HEK293 (cell line): ENCODE measurements around the gene SLC1A7.

Experiments used
- CTCF ChIA-PET: fragments of 350-600 bp; formaldehyde crosslinking; extraction: SDS; loops from one replicate; lab custom pipeline; 2021; ENCODE audit warnings: antibody characterized with exemption; lab: Yijun Ruan, JAX
- POLR2A ChIA-PET: fragments of 300-600 bp; formaldehyde crosslinking; extraction: SDS; loops from one replicate; lab custom pipeline; 2020; ENCODE audit warnings: antibody characterized with exemption, inconsistent platforms; lab: Yijun Ruan, JAX
- H3K27ac ChIP-seq: fragments of 200-500 bp; sonication (Bioruptor generic); 2 replicates; pipeline ENCODE4 v1.5.1; 2014; ENCODE audit warnings: low read depth, low read length, control low read depth, inconsistent platforms; ENCODE audit errors: extremely low read depth
- H3K36me3 ChIP-seq, 2 experiments: fragments of 200-500 bp in 1 of 2; sonication (Bioruptor generic) in 1 of 2; 1 replicate in 1 of 2; 2 replicates in 1 of 2; pipeline ENCODE4 v1.5.1; 2014 to 2017; ENCODE audit warnings: inconsistent platforms in 2 of 2, low read length in 2 of 2; ENCODE audit not compliant: control insufficient read depth in 2 of 2, insufficient read depth in 1 of 2
- H3K4me1 ChIP-seq: fragments of 200-500 bp; sonication (Bioruptor generic); 2 replicates; pipeline ENCODE4 v1.5.1; 2014; ENCODE audit warnings: mild to moderate bottlenecking, low read length, inconsistent platforms; ENCODE audit not compliant: control insufficient read depth, insufficient read depth
- H3K4me3 ChIP-seq: 2 replicates; pipeline ENCODE4 v1.5.1; 2011; ENCODE audit warnings: low read depth, mild to moderate bottlenecking, control low read depth, low read length, moderate library complexity
- H3K9me3 ChIP-seq: fragments of 200-500 bp; sonication (Bioruptor generic); 2 replicates; pipeline ENCODE4 v1.5.1; 2014; ENCODE audit warnings: low read depth, low read length, inconsistent platforms; ENCODE audit not compliant: control insufficient read depth, insufficient read depth
- FEZF1 ChIP-seq: fragments of 450-650 bp; formaldehyde crosslinking; IDR thresholded peaks from 2 replicates; pipeline ENCODE4 v1.5.1; 2016; ENCODE audit warnings: missing biosample characterization, missing genetic modification characterization
- GLIS2 ChIP-seq: fragments of 450-650 bp; formaldehyde crosslinking; IDR thresholded peaks from 2 replicates; pipeline ENCODE4 v1.5.1; 2016; ENCODE audit warnings: missing biosample characterization, missing genetic modification characterization
- KLF7 ChIP-seq: fragments of 450-650 bp; formaldehyde crosslinking; IDR thresholded peaks from 2 replicates; pipeline ENCODE4 v1.5.1; 2016; ENCODE audit warnings: missing biosample characterization, missing genetic modification characterization, borderline replicate concordance
- YY2 ChIP-seq: fragments of 450-650 bp; formaldehyde crosslinking; IDR thresholded peaks from 2 replicates; pipeline ENCODE4 v1.5.1; 2016; ENCODE audit warnings: missing biosample characterization, missing genetic modification characterization
- ZBTB20 ChIP-seq: fragments of 450-650 bp; formaldehyde crosslinking; IDR thresholded peaks from 2 replicates; pipeline ENCODE4 v1.5.1; 2016; ENCODE audit warnings: missing biosample characterization, missing genetic modification characterization
- ZBTB44 ChIP-seq: fragments of 450-650 bp; IDR thresholded peaks from 2 replicates; pipeline ENCODE4 v1.5.1; 2018; ENCODE audit warnings: missing biosample characterization, mild to moderate bottlenecking, missing genetic modification characterization
- ZBTB8A ChIP-seq: fragments of 450-650 bp; formaldehyde crosslinking; IDR thresholded peaks from 2 replicates; pipeline ENCODE4 v1.5.1; 2016; ENCODE audit warnings: missing biosample characterization, missing genetic modification characterization
- ZEB2 ChIP-seq: fragments of 450-650 bp; formaldehyde crosslinking; IDR thresholded peaks from 2 replicates; pipeline ENCODE4 v1.5.1; 2016; ENCODE audit warnings: missing biosample characterization, missing genetic modification characterization
- ZFP37 ChIP-seq: fragments of 450-650 bp; formaldehyde crosslinking; IDR thresholded peaks from 2 replicates; pipeline ENCODE4 v1.5.1; 2016; ENCODE audit warnings: missing biosample characterization, missing genetic modification characterization
- ZNF133 ChIP-seq: fragments of 450-650 bp; formaldehyde crosslinking; IDR thresholded peaks from 2 replicates; pipeline ENCODE4 v1.5.1; 2016; ENCODE audit warnings: missing biosample characterization, missing genetic modification characterization
- ZNF140 ChIP-seq: fragments of 450-650 bp; formaldehyde crosslinking; IDR thresholded peaks from 2 replicates; pipeline ENCODE4 v1.5.1; 2016; ENCODE audit warnings: missing biosample characterization, missing genetic modification characterization
- ZNF16 ChIP-seq: fragments of 450-650 bp; formaldehyde crosslinking; IDR thresholded peaks from 2 replicates; pipeline ENCODE4 v1.5.1; 2016; ENCODE audit warnings: low read depth, missing biosample characterization, missing genetic modification characterization
- ZNF274 ChIP-seq, 2 experiments: fragments of 200-500 bp in 1 of 2; fragments of 450-650 bp in 1 of 2; sonication (Bioruptor generic) in 1 of 2; formaldehyde crosslinking in 1 of 2; IDR thresholded peaks; 2 replicates each; pipeline versions ENCODE4 v1.5.1 to v1.6.1; 2014 to 2016; ENCODE audit warnings: borderline replicate concordance in 1 of 2, inconsistent platforms in 1 of 2, low read length in 1 of 2, missing biosample characterization in 1 of 2, missing genetic modification characterization in 1 of 2
- ZNF354C ChIP-seq: fragments of 450-650 bp; formaldehyde crosslinking; IDR thresholded peaks from 2 replicates; pipeline ENCODE4 v1.5.1; 2016; ENCODE audit warnings: missing biosample characterization, missing genetic modification characterization, low read depth, borderline replicate concordance
- ZNF362 ChIP-seq: fragments of 450-650 bp; formaldehyde crosslinking; IDR thresholded peaks from 2 replicates; pipeline ENCODE4 v1.5.1; 2016; ENCODE audit warnings: missing biosample characterization, missing genetic modification characterization
- ZNF366 ChIP-seq: fragments of 450-650 bp; formaldehyde crosslinking; conservative IDR thresholded peaks from 2 replicates; pipeline ENCODE4 v1.5.1; 2016; ENCODE audit warnings: missing biosample characterization, missing genetic modification characterization
- ZNF449 ChIP-seq: fragments of 450-650 bp; formaldehyde crosslinking; IDR thresholded peaks from 2 replicates; pipeline ENCODE4 v1.5.1; 2017; ENCODE audit warnings: missing biosample characterization, mild to moderate bottlenecking, missing genetic modification characterization, moderate library complexity
- ZNF510 ChIP-seq: fragments of 450-650 bp; formaldehyde crosslinking; IDR thresholded peaks from 2 replicates; pipeline ENCODE4 v1.5.1; 2018; ENCODE audit warnings: mild to moderate bottlenecking, missing genetic modification characterization, missing biosample characterization; ENCODE audit not compliant: insufficient replicate concordance
- ZNF600 ChIP-seq: fragments of 450-650 bp; formaldehyde crosslinking; IDR thresholded peaks from 2 replicates; pipeline ENCODE4 v1.5.1; 2016; ENCODE audit warnings: missing biosample characterization, missing genetic modification characterization
- ZNF654 ChIP-seq: fragments of 450-650 bp; formaldehyde crosslinking; IDR thresholded peaks from 2 replicates; pipeline ENCODE4 v1.5.1; 2016; ENCODE audit warnings: low read depth, missing biosample characterization, missing genetic modification characterization
- ZNF670 ChIP-seq: fragments of 450-650 bp; formaldehyde crosslinking; IDR thresholded peaks from 2 replicates; pipeline ENCODE4 v1.5.1; 2016; ENCODE audit warnings: missing biosample characterization, missing genetic modification characterization, low read depth
- ZNF76 ChIP-seq: fragments of 450-650 bp; formaldehyde crosslinking; IDR thresholded peaks from 2 replicates; pipeline ENCODE4; 2016; ENCODE audit warnings: low read depth, missing biosample characterization, missing genetic modification characterization, borderline replicate concordance
- ZNF792 ChIP-seq: fragments of 450-650 bp; formaldehyde crosslinking; IDR thresholded peaks from 2 replicates; pipeline ENCODE4 v1.5.1; 2016; ENCODE audit warnings: missing biosample characterization, missing genetic modification characterization
- ZNF837 ChIP-seq: fragments of 450-650 bp; formaldehyde crosslinking; IDR thresholded peaks from 2 replicates; pipeline ENCODE4 v1.5.1; 2016; ENCODE audit warnings: missing biosample characterization, missing genetic modification characterization
- ZSCAN16 ChIP-seq: fragments of 450-650 bp; formaldehyde crosslinking; IDR thresholded peaks from 2 replicates; pipeline ENCODE4 v1.5.1; 2016; ENCODE audit warnings: missing biosample characterization, missing genetic modification characterization

Gene SLC1A7

GRCh38 chr1:53065391-53065790 lies 77.0 kb downstream of the SLC1A7 start:
- Histone ChIP-seq H3K4me1 (no peaks in the 10 kb centered on the region), H3K27ac (no peak overlapping the region), H3K4me3 (no peak overlapping the region), H3K36me3 (no peaks in the 10 kb centered on the region), H3K9me3 (no peaks in the 10 kb centered on the region)
- TF ChIP-seq ZNF274 (IDR thresholded peaks at IDR 0.05; ENCODE audit: low read length) (no peak), ZNF274 (tag by site-specific recombination; IDR thresholded peaks at IDR 0.05; ENCODE audit: borderline replicate concordance) (no peak), ZNF792 (tag by site-specific recombination) (no peak), ZNF670 (no peak), ZFP37 (tag by site-specific recombination) (no peak), KLF7 (no peak), ZNF837 (tag by site-specific recombination) (no peak), GLIS2 (tag by site-specific recombination) (no peak), ZNF654 (tag by site-specific recombination) (no peak), FEZF1 (tag by site-specific recombination) (no peak), ZNF16 (no peak)
- POLR2A ChIA-PET: no interaction called here
- CTCF ChIA-PET: interaction anchor here (0.6 kb wide), 2 partner anchors 131 to 698 kb away, joined by 3 to 5 read pairs; no protein-coding TSS in a partner anchor

GRCh38 chr1:53063744-53064515 lies 78.5 kb downstream of the SLC1A7 start:
- no peaks in the 10 kb centered on the region for H3K9me3 ChIP-seq
- no peak overlapping the region for H3K27ac ChIP-seq
- H3K36me3 ChIP-seq: no peaks in the 10 kb centered on the region
- ChIA-PET CTCF (interaction anchor here (0.5 to 0.6 kb wide), 2 partner anchors 61 to 1747 kb away, joined by 3 to 4 read pairs; no protein-coding TSS in a partner anchor), POLR2A (no interaction called here)
- H3K4me1 ChIP-seq: no peaks in the 10 kb centered on the region
- no peak overlapping the region for H3K4me3 ChIP-seq
- TF ChIP-seq ZNF140 (tag by site-specific recombination) (no peak), ZNF366 (tag by site-specific recombination) (no peak), ZNF449 (tag by site-specific recombination) (no peak), ZNF600 (tag by site-specific recombination) (no peak), ZBTB8A (tag by site-specific recombination) (no peak), ZNF362 (tag by site-specific recombination) (no peak)

GRCh38 chr1:53062708-53063591 lies 79.5 kb downstream of the SLC1A7 start:
- CTCF ChIA-PET: no interaction called here
- TF ChIP-seq ZNF354C (no peak), ZNF510 (no peak), ZNF133 (no peak), ZBTB20 (tag by site-specific recombination) (no peak), ZEB2 (tag by site-specific recombination) (no peak), ZNF76 (tag by site-specific recombination) (no peak), ZBTB44 (no peak), YY2 (tag by site-specific recombination) (no peak), ZSCAN16 (no peak)
- TF ChIP-seq, all 188 proteins: peak for 0
- POLR2A ChIA-PET: no interaction called here
- Histone ChIP-seq H3K4me1 (no peaks in the 10 kb centered on the region), H3K27ac (no peak overlapping the region), H3K9me3 (no peaks in the 10 kb centered on the region), H3K4me3 (no peak overlapping the region), H3K36me3 (no peaks in the 10 kb centered on the region)
